CD4-positive, alpha-beta T cell treated with Interleukin-1 beta for 1 hour (primary cell): Measurements from ENCODE around the gene SLC48A1.

Experiments used
- DNase-seq, 2 donors: peaks; one replicate each; pipeline ENCODE4 v3.0.0-alpha.2; 2020 to 2022

SLC48A1 gene

DNA sequence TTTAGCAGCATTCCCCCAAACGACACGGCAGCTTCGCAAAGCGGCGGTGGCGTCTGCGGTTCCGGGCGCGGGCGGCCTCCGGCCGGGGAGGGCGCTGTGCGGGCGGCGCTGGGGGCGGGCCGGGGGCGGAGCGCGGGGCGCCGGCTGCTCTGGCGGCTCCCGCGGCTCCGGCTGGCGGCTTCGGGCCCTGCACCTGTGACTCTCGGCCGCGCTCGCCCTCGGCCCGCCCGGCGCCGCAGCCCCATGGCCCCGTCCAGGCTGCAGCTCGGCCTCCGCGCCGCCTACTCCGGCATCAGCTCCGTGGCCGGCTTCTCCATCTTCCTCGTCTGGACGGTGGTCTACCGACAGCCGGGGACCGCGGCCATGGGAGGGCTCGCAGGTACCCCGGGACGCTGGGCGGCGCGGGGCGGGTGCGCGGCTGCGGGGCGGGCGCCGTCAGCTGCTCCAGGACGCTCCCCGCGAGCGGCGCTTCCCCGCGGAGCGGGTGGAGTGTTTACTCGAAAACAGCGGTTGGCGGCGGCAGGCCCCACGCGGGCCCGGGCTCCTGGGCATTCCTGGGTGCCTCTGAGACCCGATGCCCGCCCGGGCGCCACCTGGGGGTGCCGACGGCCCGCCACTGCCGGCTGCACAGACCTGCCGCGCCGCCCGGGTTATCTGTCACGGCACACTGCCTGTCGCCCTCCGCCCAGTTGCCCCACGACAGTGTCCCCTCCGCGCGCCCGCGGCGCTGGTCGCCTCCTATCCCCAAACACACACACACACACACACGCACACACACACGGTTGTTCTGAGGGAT lies at the start of gene SLC48A1:
SLC48A1 (plus strand) TSS at position 177 of the 796 bp plus-strand sequence; CDS start at position 244, 67 bp downstream.
- DNase-seq: peak; percentile 76 to 78

- no peak for DNase-seq
Measured at GRCh38 chr12:47725091-47725772, 47.8 kb upstream of the SLC48A1 start, which contains the start of gene ENDOU. TSS of gene ENDOU (minus strand) at chr12:47725490. CDS start at chr12:47725413, 77 bp downstream.

DNA sequence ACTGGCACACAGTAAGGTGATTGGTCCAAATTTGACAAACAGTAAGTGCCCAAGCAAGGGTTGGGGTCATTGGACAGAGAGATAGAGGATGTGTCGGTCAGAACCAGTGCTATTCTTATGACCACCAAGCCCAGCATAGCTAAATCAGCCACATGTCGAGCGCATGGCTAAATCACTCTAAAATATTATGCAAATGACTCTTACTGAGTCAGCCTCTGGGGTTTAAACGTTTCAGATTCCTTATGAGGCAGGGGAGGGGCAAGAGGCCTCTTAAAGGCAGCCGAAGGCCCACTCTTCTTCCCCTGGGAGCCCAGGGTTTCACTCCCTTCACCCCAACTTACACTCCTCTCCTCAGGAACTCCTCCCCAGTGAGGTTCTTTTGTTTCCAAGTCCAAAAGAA lies 47.1 kb upstream of the SLC48A1 start:
- DNase-seq: no peak

- no peak for DNase-seq
Measured at GRCh38 chr12:47729233-47729632, 43.8 kb upstream of the SLC48A1 start.

DNA sequence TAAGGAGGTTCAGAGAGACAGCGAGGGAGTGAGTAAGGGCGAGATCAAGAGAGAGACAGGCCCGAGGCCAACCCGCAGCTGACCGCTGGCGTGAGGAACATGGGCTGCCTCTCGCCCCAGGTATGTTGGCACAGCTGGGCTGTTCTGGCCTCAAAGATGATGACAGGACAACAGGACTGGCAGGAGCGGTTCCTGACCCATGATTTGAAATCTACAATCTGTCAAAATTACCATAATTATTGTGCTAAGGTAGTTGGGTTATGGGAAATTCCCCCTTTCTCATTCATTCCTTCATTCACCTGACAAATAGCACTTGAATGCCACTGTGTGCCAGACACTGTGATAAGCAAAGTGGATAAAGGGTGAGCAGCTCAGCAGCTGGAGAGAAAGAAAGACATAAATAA lies 42.7 kb upstream of the SLC48A1 start:
- no peak for DNase-seq

- no peak for DNase-seq
Measured at GRCh38 chr12:47731723-47732122, 41.3 kb upstream of the SLC48A1 start.

DNA sequence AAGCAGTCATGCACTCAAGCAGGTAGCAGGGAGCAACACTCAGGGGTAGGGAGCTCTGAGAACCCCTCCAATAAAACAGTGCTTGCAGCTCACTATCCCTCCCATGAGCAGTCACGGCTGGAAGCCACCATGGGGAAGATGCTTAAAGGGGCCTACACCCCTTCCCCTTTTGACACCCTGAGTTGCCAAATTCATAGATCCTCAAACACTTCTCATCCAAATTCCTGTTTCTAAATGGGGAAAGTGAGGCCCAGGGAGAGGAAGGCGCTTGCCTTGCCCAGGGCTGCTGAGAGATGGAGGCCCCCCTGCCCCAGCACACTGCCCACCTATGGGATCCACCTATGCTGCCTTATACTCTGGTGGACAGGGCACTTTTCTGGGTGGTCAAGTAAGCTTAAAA lies 40.5 kb upstream of the SLC48A1 start:
- no peak for DNase-seq

- DNase-seq: no peak
Measured at GRCh38 chr12:47733142-47733541, 39.9 kb upstream of the SLC48A1 start.

- DNase-seq: no peak
Measured at GRCh38 chr12:47734725-47735480, 38.1 kb upstream of the SLC48A1 start.

GRCh38 chr12:47735649-47736048 lies 37.4 kb upstream of the SLC48A1 start:
- no peak for DNase-seq

- no peak for DNase-seq
Measured at GRCh38 chr12:47736216-47736615, 36.8 kb upstream of the SLC48A1 start.

DNA sequence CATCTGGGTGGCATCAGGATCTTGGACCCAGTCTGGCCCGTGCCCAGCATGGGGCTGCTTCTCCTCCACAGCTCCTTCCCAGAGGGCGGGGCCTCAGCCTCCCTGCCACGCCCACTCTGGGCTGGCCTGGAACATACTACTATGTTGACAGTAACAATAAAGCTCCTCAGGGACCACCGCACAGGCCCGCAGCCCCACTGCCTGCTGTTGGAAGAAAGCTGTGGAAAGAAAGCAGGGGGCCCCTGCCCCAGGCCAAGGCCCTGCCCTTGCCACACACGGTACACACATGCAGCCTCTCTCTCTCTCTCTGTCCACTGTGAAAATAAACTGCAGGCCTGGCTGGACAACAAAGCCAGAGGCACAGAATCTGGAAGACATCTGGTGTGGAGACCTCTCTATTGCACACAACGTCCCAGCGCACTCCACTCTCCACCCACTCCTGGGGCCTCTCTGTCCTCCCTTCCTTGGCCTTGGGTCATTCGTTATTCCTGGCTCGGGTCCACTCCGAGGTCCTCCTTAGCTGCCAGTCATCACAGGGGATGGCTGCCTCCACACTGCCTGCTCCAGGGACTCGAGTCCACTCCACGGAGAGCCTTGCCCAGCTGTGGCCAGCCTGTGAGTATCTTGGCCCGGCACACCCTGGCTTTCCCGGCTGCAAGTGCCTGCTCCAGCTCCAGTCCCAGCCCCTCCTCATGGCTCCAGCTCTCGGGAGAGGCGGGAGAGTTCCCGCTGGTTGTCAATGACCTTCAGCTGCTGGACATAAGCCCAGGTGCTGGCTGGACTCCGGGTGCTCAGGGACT lies 36.0 kb upstream of the SLC48A1 start:
- DNase-seq: no peak

GRCh38 chr12:47737936-47738594 lies 35.0 kb upstream of the SLC48A1 start:
- DNase-seq: no peak

DNA sequence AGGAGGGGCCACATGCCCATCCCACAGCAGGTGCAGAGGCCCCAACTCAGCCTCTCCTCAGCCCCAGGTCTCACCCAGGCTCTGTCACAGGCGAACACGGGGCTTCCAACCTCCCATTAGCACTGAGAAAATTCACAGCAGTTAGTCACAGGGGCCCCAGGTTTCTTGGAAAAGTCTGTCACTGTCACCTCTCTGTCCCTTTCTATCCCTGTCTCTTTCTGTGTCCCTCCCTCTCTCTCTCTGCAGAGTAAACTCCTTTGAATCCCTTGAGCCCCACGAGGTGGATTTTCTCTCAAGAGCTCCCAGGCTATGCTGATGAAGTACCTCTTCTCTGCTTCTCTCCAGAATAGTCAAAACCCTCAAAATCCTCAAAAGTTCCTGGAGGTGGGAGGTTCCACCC lies 33.7 kb upstream of the SLC48A1 start:
- no peak for DNase-seq

DNA sequence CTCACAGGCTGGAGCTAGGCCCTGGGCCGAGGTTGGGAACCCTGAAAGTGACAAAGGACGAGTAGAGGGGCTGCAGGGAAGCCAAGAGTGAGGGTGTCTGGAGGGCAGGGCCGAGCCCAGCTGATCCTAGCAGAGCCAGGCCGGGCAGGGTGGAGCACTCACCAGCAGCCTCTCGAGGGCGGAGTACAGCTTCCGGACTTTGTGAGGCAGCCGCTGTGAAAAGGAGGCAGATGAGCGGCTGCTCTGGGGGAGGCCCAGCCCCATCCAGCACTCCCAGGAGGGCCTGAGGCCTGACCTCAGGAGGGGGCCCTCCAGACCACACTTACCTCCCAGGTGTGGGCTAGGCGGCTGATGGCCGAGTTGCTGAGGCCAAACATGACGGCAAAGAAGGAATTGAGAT lies 33.1 kb upstream of the SLC48A1 start:
- DNase-seq: peak in 1 of 2 donors; percentile 20

GRCh38 chr12:47740606-47741339 lies 32.3 kb upstream of the SLC48A1 start:
- peak in 1 of 2 donors; percentile 30 for DNase-seq

GRCh38 chr12:47741340-47741703 lies 31.7 kb upstream of the SLC48A1 start:
- DNase-seq: peak; percentile 76 to 81

GRCh38 chr12:47742253-47742825 lies 30.7 kb upstream of the SLC48A1 start:
- DNase-seq: peak; percentile 64 to 76

GRCh38 chr12:47743311-47743860 lies 29.7 kb upstream of the SLC48A1 start:
- no peak for DNase-seq

DNA sequence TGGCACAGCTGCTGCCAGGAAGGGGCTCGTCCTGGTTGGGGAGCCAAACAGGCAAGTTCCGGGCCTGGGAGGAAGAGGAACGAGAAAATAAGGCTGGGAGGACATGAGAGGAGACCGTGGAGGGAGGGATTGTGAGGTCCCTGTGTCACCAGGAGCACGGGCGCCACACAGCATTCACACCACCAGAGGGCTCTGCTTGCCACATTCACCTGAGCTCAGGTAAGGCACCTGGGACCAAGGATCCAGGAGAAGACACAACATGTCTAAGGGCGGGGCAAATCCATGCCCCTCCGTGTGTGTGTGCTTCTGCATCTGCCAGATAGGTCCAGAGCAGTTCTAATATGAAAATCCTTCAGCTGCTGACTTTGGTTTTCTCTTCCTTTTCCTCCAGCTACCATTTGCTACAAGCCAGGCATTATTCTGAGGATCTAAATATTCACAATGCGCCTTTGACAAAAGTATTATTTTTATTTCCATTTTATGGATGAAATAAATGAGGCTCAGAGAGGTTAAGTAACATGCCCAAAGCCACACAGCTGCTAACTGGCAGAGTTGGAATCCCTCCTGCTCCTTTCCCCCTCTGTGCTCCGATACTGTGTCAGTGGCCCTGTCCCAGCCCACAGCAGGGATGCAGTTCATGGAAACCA lies 28.9 kb upstream of the SLC48A1 start:
- DNase-seq: peak; percentile 68 to 69
